ENCODE results near the gene RCAN1.
"Not testable (repeated sequence)": the region's sequence is repeated elsewhere in the genome, so short reads cannot be mapped to it uniquely, and the experiment has no call there.

The RCAN1 gene

DNA sequence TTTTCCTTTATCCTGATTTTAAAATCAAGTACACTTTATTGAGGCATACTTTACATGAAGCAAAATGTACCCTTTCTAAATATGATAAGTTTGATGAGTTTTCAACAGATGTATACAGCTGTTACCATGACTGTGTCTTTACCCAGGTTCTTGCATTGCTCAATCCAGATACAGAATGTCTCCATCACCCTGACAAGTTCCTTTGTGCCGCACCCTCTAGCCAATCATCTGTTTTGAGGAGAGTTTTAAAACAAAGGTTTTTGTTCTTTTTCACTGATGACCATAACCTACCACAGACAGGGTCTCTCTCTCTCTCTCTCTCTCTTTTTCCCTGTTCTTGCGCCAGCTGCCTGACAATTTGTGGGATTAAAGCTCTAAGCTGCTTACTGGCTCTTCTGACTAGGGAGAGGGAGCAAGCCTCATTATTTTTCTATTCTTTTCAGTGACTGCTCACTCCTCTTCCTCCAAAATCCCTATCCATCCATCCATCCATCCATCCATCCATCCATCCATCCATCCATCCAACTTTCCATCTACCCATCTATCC, 101.7 kb downstream of the RCAN1 start:
- no peak for DNase-seq

DNA sequence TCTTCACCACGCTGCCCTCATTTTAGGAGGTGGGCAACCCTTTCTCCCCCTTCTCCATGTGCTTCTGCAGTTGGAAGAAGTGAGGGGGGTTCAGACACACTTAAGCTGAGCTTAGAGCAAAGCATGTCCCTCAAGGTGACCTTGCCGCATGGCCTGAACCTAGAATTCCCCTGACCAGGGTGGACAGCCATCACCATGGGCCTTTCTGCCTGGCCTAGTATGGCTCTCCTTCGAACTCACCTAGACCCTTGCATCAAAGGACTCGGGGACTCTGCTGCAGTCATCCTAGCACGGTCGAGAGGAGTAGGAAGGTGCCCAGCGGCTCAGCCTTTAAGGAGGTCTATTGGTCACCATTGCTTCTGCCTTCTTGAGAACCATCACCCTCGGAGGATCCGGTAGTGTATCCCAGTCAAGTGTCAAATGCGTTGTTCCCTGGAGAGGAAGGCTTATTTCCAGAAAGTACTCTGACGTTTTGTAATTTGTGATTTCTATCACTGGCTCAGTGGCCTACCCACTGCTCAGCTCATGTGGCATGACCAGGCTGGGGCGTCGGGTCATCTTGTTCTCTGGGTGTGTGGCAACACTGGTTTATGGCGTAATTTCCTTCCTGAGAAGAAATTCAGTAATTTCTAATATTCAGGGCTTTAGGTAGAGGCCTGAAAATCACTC, 103.0 kb downstream of the RCAN1 start, which contains the start of gene KCNE1:
Gene KCNE1 (minus strand): TSS at position 424 of the 669 bp plus-strand sequence. CDS start 62,576 bp downstream, outside the sequence.
- no peak for DNase-seq

DNA sequence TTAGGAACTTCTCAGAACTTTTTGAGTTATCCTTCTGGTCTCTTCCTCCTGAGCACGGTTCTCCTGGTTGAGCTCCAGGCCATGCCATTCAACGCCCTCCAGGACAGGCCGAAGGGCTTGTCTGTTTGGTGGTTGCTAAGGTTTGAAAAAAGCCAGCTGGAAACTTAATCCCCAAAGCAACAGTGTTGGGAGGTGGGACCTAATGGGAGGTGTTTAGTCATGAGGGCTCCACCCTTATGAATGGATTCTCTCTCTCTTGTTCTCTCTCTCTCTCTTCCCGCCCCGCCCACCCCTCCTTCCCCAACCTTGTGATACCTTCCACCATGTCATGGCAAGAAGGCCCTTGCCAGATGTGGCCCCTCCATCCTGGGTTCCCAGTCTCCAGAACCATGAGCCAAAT, 103.7 kb downstream of the RCAN1 start:
- no peak for DNase-seq

DNA sequence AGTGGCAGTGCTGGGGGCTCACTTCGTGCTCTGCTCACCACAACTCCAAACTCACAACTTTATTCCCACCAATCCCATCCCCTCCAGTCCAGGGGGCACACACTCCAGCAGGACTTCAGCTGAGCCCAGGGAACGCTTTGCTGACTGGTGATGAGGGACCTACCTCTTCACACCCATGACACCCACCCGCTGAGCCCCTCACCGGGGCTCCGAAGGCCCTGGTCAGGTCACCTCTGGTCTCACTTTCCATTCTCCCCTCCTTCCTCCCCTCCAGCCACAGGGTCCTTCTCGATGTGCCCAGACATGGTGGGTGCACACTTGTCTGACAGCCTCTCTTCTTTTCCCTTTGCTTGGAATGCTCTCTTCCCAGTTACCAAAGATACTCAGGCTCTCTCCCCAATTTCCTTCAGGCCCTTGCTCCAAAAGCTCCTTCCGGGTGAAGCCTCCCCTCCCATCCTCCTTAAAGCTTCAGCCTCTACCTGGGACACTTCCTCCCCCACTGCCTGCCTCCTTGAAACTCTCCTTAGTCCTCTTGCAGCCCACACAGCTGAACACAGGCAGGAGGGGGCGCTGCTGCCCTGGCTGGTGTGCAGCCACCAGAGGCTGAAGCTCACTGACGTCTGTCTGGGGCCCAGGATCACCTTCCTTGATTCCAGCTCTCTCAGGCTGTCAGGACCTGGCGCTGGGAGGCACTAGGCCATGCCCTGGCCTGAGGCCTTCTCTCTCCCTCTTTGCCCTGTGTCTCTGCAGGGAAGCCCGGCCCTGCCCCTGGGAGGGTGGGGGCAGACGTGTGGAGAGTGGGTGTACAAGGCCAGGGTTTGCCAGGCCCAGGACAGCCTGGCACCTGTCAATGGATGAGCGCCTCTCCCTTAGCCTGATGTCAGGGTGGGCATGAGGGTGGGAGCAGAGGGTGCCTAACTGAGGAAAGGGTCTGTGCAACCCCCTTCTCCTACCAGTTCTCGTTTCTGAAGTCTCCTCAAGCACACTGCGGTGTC, 104.5 kb downstream of the RCAN1 start:
- peak; percentile 41 to 50 for DNase-seq

DNA sequence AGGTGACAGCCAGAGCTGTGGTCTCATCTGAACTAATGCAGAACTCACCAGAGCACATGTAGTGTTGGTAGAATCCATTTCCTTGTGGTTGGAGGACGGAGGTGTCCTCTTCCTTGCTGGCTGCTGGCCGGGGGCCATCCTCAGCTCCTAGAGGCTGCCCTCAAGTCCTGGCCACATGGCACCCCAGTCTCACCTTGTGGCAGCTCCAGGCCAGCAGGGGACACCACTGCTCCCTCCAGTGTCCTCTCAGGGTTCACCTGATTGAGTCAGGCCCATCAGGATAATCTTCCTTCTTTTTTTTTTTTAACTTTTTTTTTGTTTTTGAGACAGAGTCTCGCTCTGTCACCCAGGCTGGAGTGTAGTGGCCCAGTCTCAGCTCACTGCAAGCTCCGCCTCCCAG, 105.8 kb downstream of the RCAN1 start:
- no peak for DNase-seq

DNA sequence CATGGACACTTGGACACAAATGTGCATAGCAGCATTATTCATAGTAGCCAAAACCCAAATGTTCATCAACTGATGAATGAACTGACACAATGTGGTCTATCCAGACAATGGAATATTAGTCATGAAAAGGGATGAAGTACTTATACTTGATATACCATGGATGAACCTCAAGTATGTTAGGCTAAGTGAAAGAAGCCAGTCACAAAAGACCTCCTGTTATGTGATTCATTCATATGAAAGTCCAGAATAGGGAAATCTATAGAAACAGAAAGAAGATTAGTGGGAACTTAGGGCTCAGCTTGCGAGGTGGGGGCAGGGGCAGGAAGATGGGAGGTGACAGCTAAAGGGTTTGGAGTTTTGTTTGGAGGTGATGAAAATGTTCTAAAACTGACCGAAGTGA, 110.3 kb downstream of the RCAN1 start:
- no peak for DNase-seq

DNA sequence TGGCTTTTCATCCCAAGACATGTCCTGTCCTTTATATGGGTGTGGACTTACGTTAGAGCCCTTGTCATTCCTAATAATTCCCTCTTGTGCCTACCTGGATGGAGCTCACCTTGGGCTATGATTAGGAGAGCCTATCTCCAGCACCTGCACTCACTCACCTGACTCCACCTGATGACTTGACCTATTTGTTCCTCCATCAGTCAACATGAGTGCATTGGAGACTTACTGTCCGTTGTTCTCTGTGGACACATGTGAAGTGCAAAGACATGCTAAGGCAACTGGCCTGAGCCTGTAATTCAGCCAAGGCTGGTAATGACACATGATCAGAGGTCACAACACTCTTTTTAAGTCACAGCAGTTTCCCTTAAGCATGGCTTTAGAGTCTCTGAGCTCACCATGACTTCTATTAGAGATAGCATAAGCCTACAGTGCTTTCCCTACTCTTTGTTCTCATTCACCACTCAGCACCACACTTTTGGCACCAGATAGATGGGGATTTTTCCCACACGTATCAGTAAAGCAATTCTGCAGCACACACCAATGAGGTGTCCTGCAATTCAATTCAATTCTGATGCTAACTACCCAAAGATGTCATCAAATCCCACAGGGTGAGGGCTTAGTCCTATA, 112.3 kb downstream of the RCAN1 start:
- DNase-seq = no peak

DNA sequence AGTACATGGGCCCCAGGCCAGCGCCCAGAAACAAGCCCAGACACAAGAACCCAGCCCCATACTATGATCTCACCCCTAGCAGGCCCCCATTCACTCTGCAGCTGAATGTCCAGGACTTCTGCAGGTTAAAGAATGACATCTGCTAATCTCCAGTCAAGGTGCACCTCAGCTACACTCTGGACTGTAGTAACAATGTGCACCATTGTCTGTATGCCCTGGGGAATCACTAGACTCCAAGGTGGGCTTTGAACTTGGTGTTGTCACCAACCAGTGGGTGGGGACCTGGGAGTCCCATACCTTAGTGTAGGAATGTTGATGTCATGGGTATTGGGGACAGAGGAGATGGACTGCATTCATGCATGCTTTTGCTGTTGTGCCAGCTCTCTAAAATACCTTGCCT, 113.2 kb downstream of the RCAN1 start:
- DNase-seq = no peak

DNA sequence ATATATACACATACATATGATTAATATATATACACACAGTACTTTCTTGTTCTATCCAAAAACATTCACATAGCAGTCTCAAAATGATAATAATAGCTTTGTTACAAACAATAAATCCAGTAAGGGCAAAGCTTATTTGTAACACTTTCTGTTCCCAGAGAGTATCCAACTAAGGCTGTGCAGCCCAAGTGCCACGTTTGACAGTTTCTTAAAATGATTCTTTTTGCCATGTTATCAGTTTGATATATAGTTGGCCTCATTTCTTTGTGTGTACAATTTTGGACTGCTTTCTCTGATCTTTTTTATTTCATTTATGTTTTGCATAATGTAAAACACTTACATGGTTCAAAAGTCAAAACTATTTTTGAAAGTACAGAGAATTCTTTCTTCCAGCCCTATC, 114.7 kb downstream of the RCAN1 start:
- no peak for DNase-seq

DNA sequence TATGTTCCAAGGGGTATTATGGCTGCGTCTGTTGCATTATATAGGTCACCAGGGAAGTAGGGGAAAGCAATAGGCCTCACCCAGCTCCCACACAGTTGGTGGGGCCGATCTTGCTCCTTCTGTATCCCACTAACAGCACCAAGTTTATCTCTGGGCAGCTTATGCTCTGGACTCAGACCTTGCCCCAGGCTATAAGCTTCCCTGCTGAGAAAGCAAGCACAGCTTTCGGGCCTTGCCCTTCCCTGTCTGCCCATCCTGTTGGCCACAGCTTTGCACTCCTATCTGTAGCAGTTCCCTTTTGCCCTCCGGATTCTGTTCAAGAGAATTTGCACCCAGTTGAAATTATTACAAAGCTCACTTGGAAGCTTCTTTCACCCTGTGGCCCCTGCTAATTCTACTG, 115.8 kb downstream of the RCAN1 start:
- no peak for DNase-seq

DNA sequence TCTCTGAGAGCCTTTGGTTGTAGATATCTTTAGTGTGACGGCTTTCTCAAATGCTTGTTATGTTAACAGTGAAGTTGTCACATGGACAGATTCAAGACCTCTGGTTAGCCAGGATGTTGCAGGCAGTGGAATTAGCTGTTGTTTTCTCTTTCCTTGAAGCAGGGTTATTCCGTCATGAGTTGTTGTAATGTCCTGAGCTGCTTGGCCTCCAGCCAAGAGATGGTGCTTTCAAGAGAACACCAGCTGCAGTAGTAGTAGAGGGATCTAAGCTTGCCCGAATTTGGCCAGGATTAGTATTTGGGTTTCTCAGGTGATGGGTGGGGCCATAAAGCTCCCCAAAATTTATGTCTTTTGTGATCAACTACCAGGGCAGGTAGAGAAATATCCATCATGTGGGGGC, 116.3 kb downstream of the RCAN1 start:
- no peak for DNase-seq

DNA sequence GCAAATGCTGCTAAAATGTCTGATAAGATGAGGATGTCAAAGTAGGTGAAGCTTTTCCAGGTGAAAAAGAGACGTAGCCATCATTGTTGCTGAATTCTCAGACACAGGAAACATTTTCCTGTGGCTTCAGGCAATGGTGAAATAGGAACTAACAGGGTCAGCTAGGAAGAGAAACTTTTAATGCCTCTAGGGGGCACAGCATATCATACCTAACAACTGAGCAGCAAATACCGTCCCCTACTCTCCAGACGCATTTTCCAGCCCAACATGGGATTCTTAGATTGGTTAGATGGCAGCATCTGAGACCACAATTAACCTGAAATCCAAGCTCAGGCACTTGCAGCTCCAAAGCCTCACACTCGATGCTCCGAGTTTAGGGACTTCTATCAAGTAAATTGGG, 131.1 kb downstream of the RCAN1 start:
- DNase-seq = not testable (repeated sequence)

DNA sequence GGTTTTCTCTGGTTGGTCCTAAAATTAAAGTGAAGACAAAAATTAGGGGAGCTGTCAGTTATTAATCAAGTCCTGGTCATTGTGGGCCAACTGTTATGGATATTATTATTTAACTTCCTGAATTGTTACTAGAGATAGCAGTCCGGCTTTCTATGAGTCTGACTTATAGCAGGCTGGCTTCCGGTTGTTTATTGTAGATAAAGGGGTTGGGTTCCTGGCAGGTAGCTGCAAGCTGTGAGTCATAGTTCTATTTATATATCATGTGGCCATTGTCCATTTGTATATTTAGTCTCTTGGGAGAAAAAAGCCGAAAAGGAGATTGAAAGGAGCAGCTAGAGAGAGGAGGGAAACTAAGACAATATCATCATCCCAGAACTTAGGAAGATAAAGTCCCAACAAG, 131.5 kb downstream of the RCAN1 start:
- not testable (repeated sequence) for DNase-seq

DNA sequence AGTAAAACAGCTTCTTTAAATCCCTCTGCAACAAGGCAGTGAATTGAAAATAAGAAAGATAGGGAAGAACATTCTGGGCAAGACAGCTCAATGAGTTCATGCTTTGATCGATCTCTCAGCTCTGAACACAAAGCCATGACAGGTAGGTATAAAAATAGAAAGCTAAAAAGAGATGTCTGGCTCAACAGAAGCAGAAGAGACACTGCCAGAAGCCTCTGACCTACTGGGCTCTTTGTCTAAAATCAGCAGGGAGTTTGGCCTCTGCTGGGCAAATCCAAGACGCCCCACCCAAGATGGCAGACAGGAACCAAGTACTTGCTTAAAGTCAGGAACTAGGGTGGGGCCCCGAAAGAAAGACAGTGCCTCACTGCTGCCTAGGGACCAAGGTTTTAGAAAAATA, 147.6 kb downstream of the RCAN1 start:
- not testable (repeated sequence) for DNase-seq

Data from NCI-H187 (cell line).